ENCODE measurements around the gene CDK19.
"Not testable (repeated sequence)": the region's sequence is repeated elsewhere in the genome, so short reads cannot be mapped to it uniquely, and the experiment has no call there.

GRCh38 chr6:110719601-110720000, 95.7 kb downstream of the CDK19 start:
- not testable (repeated sequence) for TF ChIP-seq OSR1, RARB, ISL1, SNAI2 (CRISPR knock-in tag; IDR thresholded peaks at IDR 0.05)
- TF ChIP-seq, protein P1, sequence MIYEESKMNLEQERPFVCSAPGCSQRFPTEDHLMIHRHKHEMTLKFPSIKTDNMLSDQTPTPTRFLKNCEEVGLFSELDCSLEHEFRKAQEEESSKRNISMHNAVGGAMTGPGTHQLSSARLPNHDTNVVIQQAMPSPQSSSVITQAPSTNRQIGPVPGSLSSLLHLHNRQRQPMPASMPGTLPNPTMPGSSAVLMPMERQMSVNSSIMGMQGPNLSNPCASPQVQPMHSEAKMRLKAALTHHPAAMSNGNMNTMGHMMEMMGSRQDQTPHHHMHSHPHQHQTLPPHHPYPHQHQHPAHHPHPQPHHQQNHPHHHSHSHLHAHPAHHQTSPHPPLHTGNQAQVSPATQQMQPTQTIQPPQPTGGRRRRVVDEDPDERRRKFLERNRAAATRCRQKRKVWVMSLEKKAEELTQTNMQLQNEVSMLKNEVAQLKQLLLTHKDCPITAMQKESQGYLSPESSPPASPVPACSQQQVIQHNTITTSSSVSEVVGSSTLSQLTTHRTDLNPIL (CRISPR knock-in tag; IDR thresholded peaks at IDR 0.05; ENCODE audit: low read depth), result not testable (repeated sequence)
- TF ChIP-seq, protein P2, sequence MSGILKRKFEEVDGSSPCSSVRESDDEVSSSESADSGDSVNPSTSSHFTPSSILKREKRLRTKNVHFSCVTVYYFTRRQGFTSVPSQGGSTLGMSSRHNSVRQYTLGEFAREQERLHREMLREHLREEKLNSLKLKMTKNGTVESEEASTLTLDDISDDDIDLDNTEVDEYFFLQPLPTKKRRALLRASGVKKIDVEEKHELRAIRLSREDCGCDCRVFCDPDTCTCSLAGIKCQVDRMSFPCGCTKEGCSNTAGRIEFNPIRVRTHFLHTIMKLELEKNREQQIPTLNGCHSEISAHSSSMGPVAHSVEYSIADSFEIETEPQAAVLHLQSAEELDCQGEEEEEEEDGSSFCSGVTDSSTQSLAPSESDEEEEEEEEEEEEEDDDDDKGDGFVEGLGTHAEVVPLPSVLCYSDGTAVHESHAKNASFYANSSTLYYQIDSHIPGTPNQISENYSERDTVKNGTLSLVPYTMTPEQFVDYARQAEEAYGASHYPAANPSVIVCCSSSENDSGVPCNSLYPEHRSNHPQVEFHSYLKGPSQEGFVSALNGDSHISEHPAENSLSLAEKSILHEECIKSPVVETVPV (CRISPR knock-in tag; IDR thresholded peaks at IDR 0.05), result not testable (repeated sequence)
